CD4-positive, alpha-beta T cell treated with Interferon gamma for 1 hour (primary cell): ENCODE results near the gene TMEM250.

Experiments
- DNase-seq: peaks from one replicate; pipeline ENCODE4 v3.0.0-alpha.2; 2020

The TMEM250 gene

GRCh38 chr9:136131629-136132511 is 13.2 kb upstream of the TMEM250 start:
- no peak for DNase-seq

GRCh38 chr9:136129176-136129575 is 10.5 kb upstream of the TMEM250 start:
- no peak for DNase-seq

GRCh38 chr9:136128436-136128835 is 9.8 kb upstream of the TMEM250 start:
- DNase-seq, result no peak

- DNase-seq, result no peak
Observed at GRCh38 chr9:136127313-136127712, 8.6 kb upstream of the TMEM250 start.

- no peak for DNase-seq
Observed at GRCh38 chr9:136124976-136125692, 6.5 kb upstream of the TMEM250 start.

GRCh38 chr9:136122425-136123383 is 4.0 kb upstream of the TMEM250 start:
- peak; percentile 74 for DNase-seq

GRCh38 chr9:136121801-136122200 is 3.1 kb upstream of the TMEM250 start:
- no peak for DNase-seq

GRCh38 chr9:136120438-136120844 is 1.8 kb upstream of the TMEM250 start:
- no peak for DNase-seq

- no peak for DNase-seq
Observed at GRCh38 chr9:136119883-136120393, 1.3 kb upstream of the TMEM250 start.

GRCh38 chr9:136119061-136119882 is 597 bp upstream of the TMEM250 start:
- DNase-seq, result peak; percentile 32

GRCh38 chr9:136117916-136118319 is 757 bp downstream of the TMEM250 start:
- DNase-seq, result no peak

- DNase-seq, result no peak
Observed at GRCh38 chr9:136117291-136117915, 1.3 kb downstream of the TMEM250 start.

GRCh38 chr9:136116360-136117098 is 2.1 kb downstream of the TMEM250 start:
- DNase-seq, result no peak

- no peak for DNase-seq
Observed at GRCh38 chr9:136115641-136116359, 2.9 kb downstream of the TMEM250 start.

GRCh38 chr9:136115206-136115605 is 3.5 kb downstream of the TMEM250 start:
- DNase-seq, result no peak

- no peak for DNase-seq
Observed at GRCh38 chr9:136114610-136115009, 4.1 kb downstream of the TMEM250 start.

GRCh38 chr9:136112541-136112940 is 6.1 kb downstream of the TMEM250 start:
- DNase-seq, result no peak

GRCh38 chr9:136111910-136112309 is 6.8 kb downstream of the TMEM250 start:
- no peak for DNase-seq

- no peak for DNase-seq
Observed at GRCh38 chr9:136111190-136111589, 7.5 kb downstream of the TMEM250 start.
